Activated CD4-positive, alpha-beta memory T cell treated with anti-CD3 and anti-CD28 coated beads for 36 hours (primary cell): ENCODE measurements around the gene FRMD4A. TPM values are rescaled to one million over a fixed set of nuclear protein-coding genes. Genes with fewer than 3 reads are reported as not detected.

ENCODE experiments used
- CTCF ChIA-PET: fragments of 350-600 bp; sonication (Branson Sonifier 250); formaldehyde crosslinking; loops from one replicate; lab custom pipeline; 2021; ENCODE audit warnings: antibody characterized with exemption, inconsistent platforms; lab: Charles Lee
- POLR2A ChIA-PET: fragments of 350-600 bp; sonication (Branson Sonifier 250); formaldehyde crosslinking; loops from one replicate; lab custom pipeline; 2021; ENCODE audit warnings: antibody characterized with exemption; lab: Charles Lee
- DNase-seq: peaks from one replicate; pipeline ENCODE4 v3.0.0-alpha.2; 2020
- H3K27ac Mint-ChIP-seq: one replicate; pipeline ENCODE4 v1.8.0; 2021; ENCODE audit warnings: mixed read lengths
- H3K27me3 Mint-ChIP-seq: one replicate; pipeline ENCODE4 v1.8.0; 2021; ENCODE audit warnings: mixed read lengths
- H3K36me3 Mint-ChIP-seq: one replicate; pipeline ENCODE4 v1.8.0; 2021; ENCODE audit warnings: mixed read lengths
- H3K4me1 Mint-ChIP-seq: one replicate; pipeline ENCODE4 v1.8.0; 2021; ENCODE audit warnings: low read depth, mixed read lengths
- H3K4me3 Mint-ChIP-seq: one replicate; pipeline ENCODE4 v1.8.0; 2021; ENCODE audit warnings: mild to moderate bottlenecking, mixed read lengths
- H3K9me3 Mint-ChIP-seq: one replicate; pipeline ENCODE4 v1.8.0; 2021; ENCODE audit warnings: mixed read lengths
- intact Hi-C: fragments of 100-400 bp; cut with micrococcal nuclease; formaldehyde crosslinking; loops from one replicate; pipeline ENCODE4 v1.15.1; 2023
- total RNA-seq, 2 experiments: library from RNA; stranded (reverse); gene quantifications; one replicate each; pipeline ENCODE4 v1.2.3, GENCODE V29; 2021

The FRMD4A gene
- total RNA-seq, 2 experiments from 2014 or later, result 0.31 to 1.7 TPM

DNA sequence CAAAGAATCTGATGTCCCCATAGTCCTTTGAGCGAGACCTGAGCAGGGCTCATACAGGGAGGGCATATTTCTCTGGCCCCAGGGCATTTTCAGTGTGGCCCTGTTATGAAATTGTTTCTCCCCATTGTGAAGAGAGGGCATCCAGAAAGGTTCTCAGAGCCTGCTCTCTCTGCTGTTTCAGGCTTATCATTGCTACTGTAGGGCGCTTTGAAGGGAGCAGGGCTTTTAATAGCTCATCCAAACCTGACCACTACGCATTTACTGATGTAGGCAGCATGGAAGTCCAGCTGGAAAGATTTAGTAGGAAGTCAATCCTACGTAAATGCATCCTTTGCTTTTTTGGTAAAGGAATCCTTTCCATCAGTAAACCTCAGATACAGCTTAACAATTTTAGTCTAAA is 675.9 kb downstream of the FRMD4A start:
- H3K27ac Mint-ChIP-seq, result no peak overlapping the region
- ChIA-PET CTCF (no interaction called here), POLR2A (no interaction called here)
- no peaks in the 10 kb centered on the region for H3K27me3 Mint-ChIP-seq
- no peaks in the 10 kb centered on the region for H3K9me3 Mint-ChIP-seq
- intact Hi-C loops, result loop anchor here (5.0 kb wide), 1 partner anchor 532 kb away; no protein-coding TSS in a partner anchor
- H3K36me3 Mint-ChIP-seq, result no peaks in the 10 kb centered on the region
- DNase-seq, result no peak
- no peak overlapping the region for H3K4me3 Mint-ChIP-seq
- peaks cover 16% of the 10 kb centered on the region for H3K4me1 Mint-ChIP-seq

GRCh38 chr10:13654118-13654830 is 676.5 kb downstream of the FRMD4A start:
- ChIA-PET POLR2A (no interaction called here), CTCF (no interaction called here)
- no peak overlapping the region for H3K4me3 Mint-ChIP-seq
- H3K27me3 Mint-ChIP-seq, result no peaks in the 10 kb centered on the region
- H3K4me1 Mint-ChIP-seq, result peaks cover 13% of the 10 kb centered on the region
- intact Hi-C loops, result no loop called here
- no peaks in the 10 kb centered on the region for H3K36me3 Mint-ChIP-seq
- H3K27ac Mint-ChIP-seq, result no peak overlapping the region
- DNase-seq, result no peak
- no peaks in the 10 kb centered on the region for H3K9me3 Mint-ChIP-seq

DNA sequence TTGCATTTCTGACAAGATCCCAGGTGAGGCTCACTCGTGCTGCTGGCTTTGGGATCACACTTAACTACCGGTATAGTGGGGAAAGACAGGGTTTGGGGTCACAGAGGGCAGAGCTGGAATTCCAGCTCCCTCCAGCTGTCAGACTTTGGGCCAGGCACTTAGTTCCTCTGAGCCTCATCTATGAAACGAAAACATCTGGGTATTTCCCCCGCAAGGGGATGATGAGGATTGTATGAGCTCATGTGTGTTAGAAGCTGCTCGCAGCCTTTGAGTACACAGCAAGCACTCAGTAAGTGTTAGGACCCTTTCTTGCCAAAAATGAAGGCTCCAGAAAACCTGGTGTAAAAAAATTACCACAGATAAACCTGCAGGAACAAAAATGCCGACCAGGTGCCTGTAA is 677.9 kb downstream of the FRMD4A start:
- ChIA-PET CTCF (no interaction called here), POLR2A (no interaction called here)
- Mint-ChIP-seq H3K4me3 (no peak overlapping the region), H3K4me1 (peaks cover 19% of the 10 kb centered on the region), H3K27ac (no peak overlapping the region), H3K9me3 (no peaks in the 10 kb centered on the region), H3K27me3 (no peaks in the 10 kb centered on the region), H3K36me3 (peaks cover 7% of the 10 kb centered on the region)
- DNase-seq, result no peak
- intact Hi-C loops, result no loop called here

GRCh38 chr10:13651969-13652720 is 678.6 kb downstream of the FRMD4A start:
- DNase-seq, result peak; percentile 42

GRCh38 chr10:13650961-13651360 is 679.8 kb downstream of the FRMD4A start:
- ChIA-PET POLR2A (no interaction called here), CTCF (interaction anchor here (1.3 kb wide), 1 partner anchor 9 kb away, joined by 3 read pairs; no protein-coding TSS in a partner anchor)
- Mint-ChIP-seq H3K9me3 (no peaks in the 10 kb centered on the region), H3K36me3 (peaks cover 19% of the 10 kb centered on the region), H3K4me1 (peaks cover 20% of the 10 kb centered on the region), H3K4me3 (no peak overlapping the region), H3K27ac (no peak overlapping the region), H3K27me3 (no peaks in the 10 kb centered on the region)
- intact Hi-C loops, result no loop called here
- DNase-seq, result no peak

More at GRCh38 chr10:13651969-13652720, 678.6 kb downstream of the FRMD4A start:
- Mint-ChIP-seq H3K4me1 (peaks cover 20% of the 10 kb centered on the region), H3K27me3 (no peaks in the 10 kb centered on the region), H3K27ac (no peak overlapping the region), H3K4me3 (no peak overlapping the region), H3K36me3 (peaks cover 9% of the 10 kb centered on the region), H3K9me3 (no peaks in the 10 kb centered on the region)
- ChIA-PET CTCF (interaction anchor here (1.3 kb wide), 1 partner anchor 8 kb away, joined by 3 read pairs; no protein-coding TSS in a partner anchor), POLR2A (interaction anchor here (0.6 to 1.3 kb wide), 3 partner anchors 22 to 533 kb away, joined by 3 read pairs; no protein-coding TSS in a partner anchor)
- intact Hi-C loops, result no loop called here

DNA sequence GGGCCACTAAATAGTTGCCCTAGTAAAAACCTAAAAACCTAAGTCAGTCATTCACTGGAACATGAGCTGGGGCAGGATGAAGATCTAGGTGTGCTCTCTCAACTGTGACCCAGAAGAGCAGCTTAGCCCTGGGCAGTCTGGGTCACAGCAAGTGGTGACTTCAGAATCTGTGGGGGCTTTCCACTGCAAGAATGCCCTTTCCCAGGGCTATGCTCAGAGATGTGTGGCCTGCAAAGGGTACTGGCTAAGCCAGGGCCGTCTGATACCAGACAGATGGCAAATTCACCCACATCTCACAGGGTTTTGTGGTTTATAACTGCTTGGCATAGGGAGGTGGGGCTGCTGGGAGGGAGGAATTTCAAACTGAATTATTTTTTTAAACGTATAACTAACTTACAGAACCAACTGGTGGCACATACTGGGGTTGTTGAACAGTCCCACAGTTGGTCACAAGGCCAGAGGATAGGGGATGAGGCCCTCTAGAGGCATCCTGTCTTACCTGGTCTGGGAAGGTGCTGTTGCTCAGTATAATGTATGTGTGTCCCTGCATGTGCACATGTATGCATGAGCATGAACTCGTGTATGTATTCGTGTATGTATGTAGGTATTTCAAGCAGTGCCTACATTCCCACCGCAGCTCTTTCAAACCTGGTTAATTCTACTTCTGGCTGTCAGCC is 680.7 kb downstream of the FRMD4A start:
- H3K27me3 Mint-ChIP-seq, result no peaks in the 10 kb centered on the region
- CTCF ChIA-PET, result no interaction called here
- no peaks in the 10 kb centered on the region for H3K9me3 Mint-ChIP-seq
- H3K4me3 Mint-ChIP-seq, result no peak overlapping the region
- H3K4me1 Mint-ChIP-seq, result peaks cover 20% of the 10 kb centered on the region
- H3K27ac Mint-ChIP-seq, result no peak overlapping the region
- peaks cover 26% of the 10 kb centered on the region for H3K36me3 Mint-ChIP-seq
- DNase-seq, result no peak
- intact Hi-C loops, result no loop called here
- POLR2A ChIA-PET, result no interaction called here

GRCh38 chr10:13648425-13648824 is 682.3 kb downstream of the FRMD4A start:
- intact Hi-C loops, result no loop called here
- ChIA-PET CTCF (interaction anchor here (0.6 to 1.2 kb wide), 2 partner anchors 13 to 1860 kb away, joined by 3 to 4 read pairs; no protein-coding TSS in a partner anchor), POLR2A (interaction anchor here (0.6 kb wide), 1 partner anchor 271 kb away, joined by 5 read pairs; no protein-coding TSS in a partner anchor)
- H3K4me1 Mint-ChIP-seq, result peaks cover 20% of the 10 kb centered on the region
- no peaks in the 10 kb centered on the region for H3K9me3 Mint-ChIP-seq
- no peak overlapping the region for H3K27ac Mint-ChIP-seq
- H3K4me3 Mint-ChIP-seq, result no peak overlapping the region
- no peaks in the 10 kb centered on the region for H3K27me3 Mint-ChIP-seq
- no peak for DNase-seq
- H3K36me3 Mint-ChIP-seq, result peaks cover 26% of the 10 kb centered on the region

- no peaks in the 10 kb centered on the region for H3K27me3 Mint-ChIP-seq
- POLR2A ChIA-PET, result no interaction called here
Observed at GRCh38 chr10:13644866-13645265, 685.9 kb downstream of the FRMD4A start.

DNA sequence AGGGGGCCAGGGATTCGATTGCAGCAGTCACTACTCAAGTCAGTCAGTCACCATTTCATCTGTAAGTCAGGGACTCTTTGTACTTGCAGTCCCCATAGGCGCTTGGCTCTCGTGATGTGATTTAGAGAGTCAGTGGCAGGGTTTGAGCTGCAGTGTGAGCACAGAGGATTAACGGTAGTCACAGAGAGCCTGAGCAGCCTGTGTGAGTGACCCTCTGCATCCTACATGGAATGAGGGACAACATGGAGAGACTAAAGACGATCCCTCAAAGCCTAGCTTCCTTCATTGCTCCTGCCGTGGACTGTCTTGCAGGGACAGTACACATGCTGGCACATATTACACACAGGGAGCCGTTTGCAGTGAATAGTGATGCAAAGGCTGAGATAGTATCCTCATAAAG is 687.7 kb downstream of the FRMD4A start:
- intact Hi-C loops, result no loop called here
- ChIA-PET POLR2A (no interaction called here), CTCF (no interaction called here)
- peaks cover 29% of the 10 kb centered on the region for H3K9me3 Mint-ChIP-seq
- peaks cover 1% of the 10 kb centered on the region for H3K4me1 Mint-ChIP-seq
- peaks cover 66% of the 10 kb centered on the region for H3K36me3 Mint-ChIP-seq
- H3K4me3 Mint-ChIP-seq, result no peak overlapping the region
- H3K27me3 Mint-ChIP-seq, result no peaks in the 10 kb centered on the region
- no peak overlapping the region for H3K27ac Mint-ChIP-seq
- DNase-seq, result no peak

More at GRCh38 chr10:13644866-13645265, 685.9 kb downstream of the FRMD4A start:
- H3K27ac Mint-ChIP-seq, result no peak overlapping the region
- CTCF ChIA-PET, result no interaction called here
- intact Hi-C loops, result no loop called here
- peaks cover 29% of the 10 kb centered on the region for H3K9me3 Mint-ChIP-seq
- peaks cover 58% of the 10 kb centered on the region for H3K36me3 Mint-ChIP-seq
- no peak for DNase-seq
- no peak overlapping the region for H3K4me3 Mint-ChIP-seq
- H3K4me1 Mint-ChIP-seq, result peaks cover 7% of the 10 kb centered on the region

DNA sequence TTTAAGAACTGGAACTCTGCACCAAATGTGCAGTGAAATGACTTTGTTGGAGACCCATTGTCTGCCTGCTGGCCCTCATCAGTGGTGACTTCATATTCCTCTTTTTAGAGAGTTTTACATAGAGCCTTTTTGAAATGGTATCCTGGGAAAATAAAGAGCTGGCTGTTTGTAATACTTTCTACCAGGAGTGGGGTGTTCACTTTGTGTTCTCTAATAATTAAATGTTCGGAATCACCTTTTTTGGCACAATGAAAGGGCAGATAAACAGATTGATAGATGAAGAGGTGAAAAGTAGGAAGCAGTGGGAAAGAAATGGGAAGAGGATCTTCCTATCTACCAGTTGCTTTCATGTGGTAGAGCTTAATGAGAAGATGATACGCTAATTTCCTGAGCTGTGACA is 688.4 kb downstream of the FRMD4A start:
- Mint-ChIP-seq H3K4me3 (no peak overlapping the region), H3K36me3 (peaks cover 72% of the 10 kb centered on the region), H3K27ac (no peak overlapping the region), H3K9me3 (peaks cover 29% of the 10 kb centered on the region), H3K4me1 (no peaks in the 10 kb centered on the region), H3K27me3 (no peaks in the 10 kb centered on the region)
- ChIA-PET CTCF (interaction anchor here (1.5 kb wide), 1 partner anchor 17 kb away, joined by 5 read pairs; no protein-coding TSS in a partner anchor), POLR2A (no interaction called here)
- intact Hi-C loops, result no loop called here
- no peak for DNase-seq

DNA sequence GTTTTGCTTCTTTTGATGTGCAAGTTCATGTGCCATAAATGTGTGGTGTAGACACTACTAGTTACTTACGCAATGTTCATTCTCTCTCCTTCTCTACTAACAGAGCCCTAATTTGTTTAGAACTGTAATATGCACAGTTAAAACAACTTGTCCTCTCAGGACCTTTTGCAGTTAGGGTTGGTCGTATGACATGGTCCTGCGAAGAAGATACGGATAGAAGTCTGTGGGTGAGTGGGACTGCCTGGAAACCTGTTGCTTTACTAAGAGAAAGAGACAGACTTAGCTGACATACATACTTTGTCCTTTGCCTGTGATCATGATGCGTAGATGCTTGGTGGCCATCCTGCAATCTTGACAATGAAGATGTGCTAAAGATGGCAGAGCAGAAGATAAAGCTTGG is 692.8 kb downstream of the FRMD4A start:
- Mint-ChIP-seq H3K4me1 (no peaks in the 10 kb centered on the region), H3K27me3 (no peaks in the 10 kb centered on the region), H3K9me3 (peaks cover 28% of the 10 kb centered on the region), H3K27ac (no peak overlapping the region), H3K36me3 (peaks cover 70% of the 10 kb centered on the region), H3K4me3 (no peak overlapping the region)
- CTCF ChIA-PET, result no interaction called here
- DNase-seq, result no peak
- POLR2A ChIA-PET, result no interaction called here
- intact Hi-C loops, result no loop called here

GRCh38 chr10:13637303-13637856 is 693.3 kb downstream of the FRMD4A start:
- H3K27ac Mint-ChIP-seq, result no peak overlapping the region
- no peaks in the 10 kb centered on the region for H3K27me3 Mint-ChIP-seq
- H3K36me3 Mint-ChIP-seq, result peaks cover 68% of the 10 kb centered on the region
- intact Hi-C loops, result no loop called here
- no peak overlapping the region for H3K4me3 Mint-ChIP-seq
- CTCF ChIA-PET, result no interaction called here
- H3K9me3 Mint-ChIP-seq, result peaks cover 23% of the 10 kb centered on the region
- no peak for DNase-seq
- H3K4me1 Mint-ChIP-seq, result no peaks in the 10 kb centered on the region
- POLR2A ChIA-PET, result no interaction called here
